Subcutaneous abdominal adipose tissue (tissue), 5 donors: Measurements from ENCODE around the gene SPATA25.
A peak's percentile ranks its signal among the peaks of the same experiment; 100 is the strongest.

ENCODE experiments used
- H3K27ac ChIP-seq: one replicate; pipeline ENCODE4 v1.7.0; 2013; ENCODE audit warnings: low read depth, mild to moderate bottlenecking, inconsistent platforms, low read length, moderate library complexity
- H3K27me3 ChIP-seq, 5 donors: one replicate each; pipeline ENCODE4 v1.7.0; 2013; ENCODE audit warnings: low read length in 5 of 5, inconsistent platforms in 1 of 5; ENCODE audit not compliant: control insufficient read depth in 5 of 5, insufficient read depth in 4 of 5
- H3K36me3 ChIP-seq, 5 donors: one replicate each; pipeline ENCODE4 v1.7.0; 2013; ENCODE audit warnings: low read length in 5 of 5; ENCODE audit not compliant: control insufficient read depth in 5 of 5, insufficient read depth in 5 of 5
- H3K4me1 ChIP-seq, 5 donors: one replicate each; pipeline ENCODE4 v1.7.0; 2013; ENCODE audit warnings: low read length in 5 of 5, mild to moderate bottlenecking in 3 of 5, moderate library complexity in 1 of 5; ENCODE audit not compliant: control insufficient read depth in 5 of 5, insufficient read depth in 5 of 5
- H3K4me3 ChIP-seq, 5 donors: one replicate each; pipeline ENCODE4 v1.7.0; 2013; ENCODE audit warnings: low read length in 5 of 5, low read depth in 1 of 5
- H3K9ac ChIP-seq, 5 donors: one replicate each; pipeline ENCODE4 v1.7.0; 2013; ENCODE audit warnings: low read length in 5 of 5, mild to moderate bottlenecking in 4 of 5, moderate library complexity in 3 of 5
- H3K9me3 ChIP-seq, 5 donors: one replicate each; pipeline ENCODE4 v1.7.0; 2013; ENCODE audit warnings: low read length in 5 of 5; ENCODE audit not compliant: control insufficient read depth in 5 of 5
- donor health status: healthy.
- donor health status: healthy.
- donor health status: healthy.
- donor health status: healthy.
- donor health status: healthy.

SPATA25 gene

GRCh38 chr20:45853484-45853883 lies 33.9 kb downstream of the SPATA25 start:
- Histone ChIP-seq H3K9ac (no peak overlapping the region), H3K36me3 (peaks cover 5 to 41% (median 18%) of the 10 kb centered on the region in 5 donors)

DNA sequence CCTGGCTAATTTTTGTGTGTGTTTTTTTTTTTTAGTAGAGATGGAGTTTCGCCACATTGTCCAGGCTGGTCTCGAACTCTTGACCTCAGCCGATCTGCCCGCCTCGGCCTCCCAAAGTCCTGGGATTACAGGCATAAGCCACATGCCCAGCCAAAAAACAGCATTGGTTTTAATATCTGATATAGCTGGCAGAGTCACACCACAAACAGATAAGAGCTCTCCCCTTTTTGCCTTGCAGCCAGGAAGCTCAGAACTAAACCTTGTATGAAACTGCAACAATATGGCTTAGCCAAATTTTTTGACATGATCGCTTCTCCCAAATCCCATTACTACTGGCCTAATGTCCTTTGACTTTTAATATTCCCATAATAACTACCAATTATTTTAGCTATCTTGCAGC lies 35.1 kb downstream of the SPATA25 start:
- H3K4me1 ChIP-seq: peaks cover 0 to 26% (median 22%) of the 10 kb centered on the region in 5 donors
- H3K36me3 ChIP-seq: peaks cover 5 to 47% (median 25%) of the 10 kb centered on the region in 5 donors
- H3K27ac ChIP-seq: no peak overlapping the region
- H3K4me3 ChIP-seq: no peak overlapping the region
- no peak overlapping the region for H3K9ac ChIP-seq
- no peaks in the 10 kb centered on the region for H3K27me3 ChIP-seq
- H3K9me3 ChIP-seq: no peaks in the 10 kb centered on the region

More at GRCh38 chr20:45853484-45853883, 33.9 kb downstream of the SPATA25 start:
- H3K4me3 ChIP-seq: no peak overlapping the region
- H3K4me1 ChIP-seq: peaks cover 0 to 37% (median 31%) of the 10 kb centered on the region in 5 donors
- H3K27ac ChIP-seq: no peak overlapping the region
- no peaks in the 10 kb centered on the region for H3K27me3 ChIP-seq
- H3K9me3 ChIP-seq: no peaks in the 10 kb centered on the region

- H3K27me3 ChIP-seq: no peaks in the 10 kb centered on the region
- H3K27ac ChIP-seq: no peak overlapping the region
- H3K4me1 ChIP-seq: peaks cover 0 to 20% (median 17%) of the 10 kb centered on the region in 5 donors
- H3K4me3 ChIP-seq: no peak overlapping the region
- no peak overlapping the region for H3K9ac ChIP-seq
- peaks cover 5 to 54% (median 30%) of the 10 kb centered on the region in 5 donors for H3K36me3 ChIP-seq
- H3K9me3 ChIP-seq: no peaks in the 10 kb centered on the region
These were observed 35.9 kb downstream of the SPATA25 start for GRCh38 chr20:45851501-45851900.

- H3K4me1 ChIP-seq: peaks cover 0 to 14% (median 12%) of the 10 kb centered on the region in 5 donors
- no peak overlapping the region for H3K27ac ChIP-seq
- H3K9ac ChIP-seq: no peak overlapping the region
- H3K9me3 ChIP-seq: no peaks in the 10 kb centered on the region
- no peak overlapping the region for H3K4me3 ChIP-seq
- no peaks in the 10 kb centered on the region for H3K27me3 ChIP-seq
- H3K36me3 ChIP-seq: peaks cover 5 to 58% (median 36%) of the 10 kb centered on the region in 5 donors
These were observed 36.5 kb downstream of the SPATA25 start for GRCh38 chr20:45850926-45851325.

DNA sequence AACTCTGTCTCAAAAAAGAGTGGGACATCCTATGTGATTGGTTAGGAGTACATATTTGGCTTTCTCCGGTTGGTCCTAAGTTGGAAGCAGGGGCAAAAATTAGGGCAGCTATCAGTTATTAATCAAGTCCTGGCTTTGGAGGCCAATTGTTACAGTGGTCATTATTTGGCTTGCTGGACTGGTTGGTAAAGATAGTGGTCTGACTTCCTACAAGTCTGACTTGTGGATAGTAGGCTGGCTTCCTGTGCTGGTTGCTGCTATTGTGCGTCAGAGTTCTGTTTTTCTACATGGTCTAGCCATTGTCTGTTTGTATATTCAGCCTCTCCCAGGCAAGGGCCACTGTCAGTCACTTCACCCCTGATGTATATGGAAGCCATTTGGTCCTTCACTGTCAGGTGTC lies 37.2 kb downstream of the SPATA25 start:
- Histone ChIP-seq H3K27me3 (no peaks in the 10 kb centered on the region), H3K27ac (no peak overlapping the region), H3K9ac (no peak overlapping the region), H3K4me1 (peaks cover 0 to 11% (median 10%) of the 10 kb centered on the region in 5 donors), H3K36me3 (peaks cover 5 to 63% (median 43%) of the 10 kb centered on the region in 5 donors), H3K4me3 (no peak overlapping the region), H3K9me3 (no peaks in the 10 kb centered on the region)

- no peak overlapping the region for H3K4me3 ChIP-seq
- H3K9ac ChIP-seq: peak overlapping the region in 1 of 5 donors; percentile 17
- H3K27me3 ChIP-seq: no peaks in the 10 kb centered on the region
- peaks cover 0 to 7% (median 2%) of the 10 kb centered on the region in 5 donors for H3K4me1 ChIP-seq
- H3K36me3 ChIP-seq: peaks cover 7 to 63% (median 48%) of the 10 kb centered on the region in 5 donors
- no peaks in the 10 kb centered on the region for H3K9me3 ChIP-seq
- H3K27ac ChIP-seq: no peak overlapping the region
These were observed 38.3 kb downstream of the SPATA25 start for GRCh38 chr20:45848969-45849582.

DNA sequence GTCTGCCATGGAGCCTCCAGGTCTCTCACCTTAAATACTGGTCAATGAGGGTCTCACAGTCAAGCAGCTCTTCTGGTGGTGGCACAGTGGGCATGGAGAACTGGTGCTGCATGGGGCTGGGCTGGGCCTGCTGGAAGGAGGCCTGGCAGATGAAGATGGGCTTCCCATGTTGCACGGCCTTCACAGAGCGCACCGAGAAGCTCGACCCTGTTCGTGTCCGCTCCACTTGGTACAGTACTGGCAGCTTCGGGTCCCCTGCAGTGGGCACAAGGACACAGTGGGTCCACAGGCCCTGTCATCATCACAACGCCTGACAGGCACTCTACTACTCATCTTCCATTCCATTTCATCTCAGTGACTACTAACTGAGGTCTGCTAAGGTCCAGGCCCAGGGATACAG lies 39.0 kb downstream of the SPATA25 start:
- H3K9me3 ChIP-seq: no peaks in the 10 kb centered on the region
- no peak overlapping the region for H3K27ac ChIP-seq
- peaks cover 5 to 63% (median 51%) of the 10 kb centered on the region in 5 donors for H3K36me3 ChIP-seq
- no peak overlapping the region for H3K9ac ChIP-seq
- H3K27me3 ChIP-seq: no peaks in the 10 kb centered on the region
- H3K4me1 ChIP-seq: peaks cover 0 to 12% (median 3%) of the 10 kb centered on the region in 5 donors
- H3K4me3 ChIP-seq: no peak overlapping the region

- Histone ChIP-seq H3K4me1 (peaks cover 4 to 41% (median 23%) of the 10 kb centered on the region in 5 donors), H3K27ac (no peak overlapping the region), H3K4me3 (no peak overlapping the region), H3K9ac (no peak overlapping the region), H3K27me3 (no peaks in the 10 kb centered on the region), H3K9me3 (no peaks in the 10 kb centered on the region), H3K36me3 (peaks cover 2 to 71% (median 67%) of the 10 kb centered on the region in 5 donors)
These were observed 42.0 kb downstream of the SPATA25 start for GRCh38 chr20:45845452-45845851.

GRCh38 chr20:45843506-45843905 lies 43.9 kb downstream of the SPATA25 start:
- peaks cover 4 to 80% (median 68%) of the 10 kb centered on the region in 5 donors for H3K36me3 ChIP-seq
- peak overlapping the region; percentile 69 for H3K27ac ChIP-seq
- H3K9me3 ChIP-seq: no peaks in the 10 kb centered on the region
- no peak overlapping the region for H3K9ac ChIP-seq
- H3K4me1 ChIP-seq: peaks cover 4 to 43% (median 23%) of the 10 kb centered on the region in 5 donors
- no peaks in the 10 kb centered on the region for H3K27me3 ChIP-seq
- no peak overlapping the region for H3K4me3 ChIP-seq

DNA sequence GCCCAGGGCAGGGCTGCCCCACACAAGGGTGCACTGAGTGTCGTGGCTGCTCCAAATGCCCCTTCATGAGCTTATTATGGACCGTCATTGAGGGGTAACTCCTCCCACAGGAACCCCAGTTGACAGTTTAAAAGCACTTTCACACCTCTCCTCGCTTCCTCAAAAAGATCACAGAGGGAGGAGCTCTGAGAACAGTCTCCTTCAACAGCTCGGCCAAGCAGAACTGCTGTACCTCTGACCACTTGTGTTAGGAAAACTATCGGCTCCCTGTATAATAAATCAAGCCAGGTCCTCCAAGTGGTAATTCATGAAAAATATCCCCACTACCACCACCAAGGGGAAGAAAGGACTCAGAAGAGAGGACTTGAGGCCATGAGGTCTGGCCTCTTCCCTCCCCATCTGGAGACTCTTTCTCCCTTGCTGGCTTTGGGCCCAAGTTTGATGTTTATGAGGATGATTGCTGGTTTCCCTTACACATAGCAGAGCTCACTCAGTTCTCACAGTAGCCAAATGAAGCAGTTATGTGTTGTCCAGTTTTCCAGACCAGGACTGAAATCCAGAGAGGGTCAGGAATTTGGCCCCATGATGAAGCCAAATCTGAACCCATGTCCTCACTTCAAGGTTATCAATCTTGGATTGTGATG lies 45.1 kb downstream of the SPATA25 start:
- H3K9ac ChIP-seq: peak overlapping the region in 3 of 5 donors; percentile 1 to 29 (median 23)
- H3K4me1 ChIP-seq: peaks cover 4 to 46% (median 25%) of the 10 kb centered on the region in 5 donors
- H3K27me3 ChIP-seq: no peaks in the 10 kb centered on the region
- H3K9me3 ChIP-seq: no peaks in the 10 kb centered on the region
- peaks cover 4 to 75% (median 62%) of the 10 kb centered on the region in 5 donors for H3K36me3 ChIP-seq
- H3K27ac ChIP-seq: peak overlapping the region; percentile 69
- H3K4me3 ChIP-seq: no peak overlapping the region
